Measurements from ENCODE around the gene KLF14. TPM values are rescaled to one million over a fixed set of nuclear protein-coding genes. Genes with fewer than 3 reads are reported as not detected.

The KLF14 gene
- total and polyA plus RNA-seq, 2 of the 13 experiments (the other 11 are each of a cell fraction or from before 2014, with no cell fraction given) = not detected

DNA sequence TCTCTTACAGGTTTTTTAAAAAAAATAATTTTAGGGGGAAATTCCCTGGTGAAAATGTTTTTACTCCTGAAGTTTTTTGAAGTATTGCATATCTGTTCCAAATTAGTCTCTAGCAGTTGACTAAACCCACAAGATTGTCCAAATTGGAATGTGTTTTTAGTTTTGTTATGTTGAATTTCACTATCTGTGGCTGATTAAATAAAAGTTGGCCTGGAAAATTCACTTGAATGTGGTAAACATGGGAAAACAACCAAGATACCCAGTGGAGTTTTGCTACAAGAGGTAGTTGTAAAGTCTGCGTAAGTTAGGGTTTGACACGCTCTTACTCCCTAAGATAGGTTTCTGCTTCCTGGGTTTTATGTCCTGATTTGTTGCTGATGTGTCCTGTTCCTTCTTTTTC is 51.0 kb downstream of the KLF14 start:
- FAIRE-seq = no peak
- no peak for DNase-seq (ENCODE audit: low spot score)
- Histone ChIP-seq H3K27me3 (ENCODE audit: control insufficient read depth in 1 of 2, insufficient read depth in 2 of 2, low read length in 2 of 2) (peaks cover 0 to 7% of the 10 kb centered on the region in 2 experiments; a peak in 3 of 5 replicates), H3K4me3 (replicated peaks in 1 of 3; ENCODE audit: insufficient read depth in 1 of 3, low read depth in 2 of 3, low read length in 3 of 3) (no peak overlapping the region), H4K20me1 (ENCODE audit: insufficient read depth, low read length) (no peaks in the 10 kb centered on the region), H3K79me2 (ENCODE audit: insufficient read depth, low read length) (no peaks in the 10 kb centered on the region), H2AFZ (ENCODE audit: low read length) (no peak overlapping the region), H3K9me3 (ENCODE audit: low read length) (no peaks in the 10 kb centered on the region), H3K4me1 (ENCODE audit: insufficient read depth, low read length) (no peaks in the 10 kb centered on the region), H3K27ac (ENCODE audit: extremely low read length, insufficient read depth, low read length) (no peak overlapping the region), H3K4me2 (ENCODE audit: low read depth, low read length) (no peak overlapping the region), H3K36me3 (replicated peaks in 1 of 2; ENCODE audit: control insufficient read depth in 1 of 2, insufficient read depth in 2 of 2, low read length in 2 of 2) (no peaks in the 10 kb centered on the region), H3K9ac (ENCODE audit: insufficient read depth, low read depth, low read length) (no peak overlapping the region)
- intact Hi-C loops (cut with micrococcal nuclease; ENCODE audit: unreplicated experiment) (no loop called here), in situ Hi-C loops (cut with HindIII; ENCODE audit: extremely low pct_ligation_motif_present, low pct_unique_long_range_greater_than_20kb) (no loop called here)
- no peak for TF ChIP-seq SOX5 (CRISPR knock-in tag; IDR thresholded peaks at IDR 0.05; ENCODE audit: borderline replicate concordance)
- no peak for ATAC-seq
- POLR2A ChIA-PET = no interaction called here
- no TSS peak for BruUV-seq (replicated peaks)
- CTCF ChIA-PET (ENCODE audit: low intra/inter-chr PET ratio, low total read pairs) = no interaction called here
- WGBS (ENCODE audit: low lambda C conversion rate) = 91% methylated on average over 2 of the region's 2 CpGs

Other genes starting within 250 kb of the KLF14 start
- gene MEST, start 242.1 kb downstream of the KLF14 start, total RNA-seq (2016; rRNA removed; fragmentation: Illumina TruSeq; extraction: Trizol) = 49.5 and 51.3 TPM in 2 replicates
- gene MEST, start 242.1 kb downstream of the KLF14 start, polyA plus RNA-seq (2011; rRNA removed) = 49.7 and 54.6 TPM in 2 replicates
- gene COPG2, start 65.5 kb downstream of the KLF14 start, total RNA-seq (2016; rRNA removed; fragmentation: Illumina TruSeq; extraction: Trizol) = 17.7 and 27.7 TPM in 2 replicates
- 12.6 and 14.1 TPM in 2 replicates for gene COPG2, start 65.5 kb downstream of the KLF14 start, polyA plus RNA-seq (2011; rRNA removed)
- not detected in 2 replicates for gene TSGA13, start 47.7 kb downstream of the KLF14 start, total RNA-seq (2016; rRNA removed; fragmentation: Illumina TruSeq; extraction: Trizol)
- gene TSGA13, start 47.7 kb downstream of the KLF14 start, polyA plus RNA-seq (2011; rRNA removed) = not detected in 2 replicates